Fibroblast of peridontal ligament (primary cell): ENCODE measurements around the gene ANO1.

Source experiments
- DNase-seq: peaks from one replicate; pipeline ENCODE4 v3.0.0-alpha.2; 2010; ENCODE audit errors: extremely low read depth

ANO1 gene

DNA sequence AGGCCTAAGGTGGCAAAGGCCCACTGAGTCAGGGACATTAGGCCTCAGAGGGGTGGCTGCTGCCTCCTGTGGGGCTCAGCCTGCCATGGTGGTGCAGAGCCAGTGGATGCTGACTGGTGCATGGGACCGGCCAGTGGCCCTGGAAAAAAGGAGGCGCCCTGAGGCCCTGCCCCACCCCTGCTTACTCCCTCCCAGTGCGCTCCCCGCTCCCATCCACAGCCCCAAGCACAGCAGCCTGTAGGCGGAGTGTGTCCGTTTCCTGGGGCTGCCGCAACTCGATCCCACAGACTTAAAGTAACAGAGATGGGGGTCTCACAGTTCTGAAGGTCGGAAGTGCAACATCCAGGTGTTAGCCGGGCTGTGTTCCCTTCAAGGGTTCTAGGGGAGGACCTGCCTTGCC is 86.6 kb downstream of the ANO1 start:
- DNase-seq: no peak

GRCh38 chr11:70167120-70167519 is 89.0 kb downstream of the ANO1 start:
- no peak for DNase-seq

GRCh38 chr11:70167723-70168404 is 89.7 kb downstream of the ANO1 start:
- no peak for DNase-seq

DNA sequence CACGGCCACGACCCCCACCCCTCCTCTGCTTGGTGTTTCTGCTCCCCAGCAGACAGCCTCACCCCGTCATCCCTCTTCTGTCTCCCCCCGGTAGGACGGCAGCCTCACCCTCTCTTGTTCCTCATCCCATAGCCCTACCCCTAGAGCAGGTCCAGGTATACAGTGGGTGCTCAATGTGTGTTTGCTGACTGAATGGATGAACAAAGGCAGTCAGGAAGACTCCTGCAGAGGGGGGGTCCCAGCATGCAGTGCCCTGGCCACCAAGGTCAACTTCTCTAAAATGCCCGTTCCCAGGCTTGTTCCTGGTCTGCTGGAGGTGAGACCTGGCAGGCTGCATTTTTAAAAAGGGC is 90.3 kb downstream of the ANO1 start:
- DNase-seq: no peak

- DNase-seq: no peak
Observed at GRCh38 chr11:70169127-70169526, 91.0 kb downstream of the ANO1 start.

DNA sequence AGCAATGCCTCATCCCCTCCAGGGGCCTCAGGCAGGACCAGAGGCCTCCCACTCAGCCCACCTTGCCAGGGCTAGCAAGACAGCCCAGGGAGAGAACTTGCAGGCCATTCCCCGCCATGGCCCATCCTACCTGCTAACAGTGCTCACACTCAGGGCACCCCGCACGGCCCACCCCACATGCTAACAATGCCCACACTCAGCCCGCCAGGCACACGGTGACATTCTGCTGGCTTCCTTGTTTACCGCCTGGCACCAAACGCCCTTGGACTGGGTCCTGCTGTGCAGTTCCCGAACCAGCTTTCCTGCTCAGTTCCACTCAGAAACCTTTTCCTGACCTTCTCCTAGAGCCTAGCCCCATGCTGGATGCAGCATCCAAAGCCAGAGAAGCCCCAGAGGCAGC is 91.5 kb downstream of the ANO1 start:
- no peak for DNase-seq

- DNase-seq: no peak
Observed at GRCh38 chr11:70170596-70171210, 92.6 kb downstream of the ANO1 start.

- no peak for DNase-seq
Observed at GRCh38 chr11:70173018-70173417, 94.9 kb downstream of the ANO1 start.

- no peak for DNase-seq
Observed at GRCh38 chr11:70174547-70175235, 96.6 kb downstream of the ANO1 start.

DNA sequence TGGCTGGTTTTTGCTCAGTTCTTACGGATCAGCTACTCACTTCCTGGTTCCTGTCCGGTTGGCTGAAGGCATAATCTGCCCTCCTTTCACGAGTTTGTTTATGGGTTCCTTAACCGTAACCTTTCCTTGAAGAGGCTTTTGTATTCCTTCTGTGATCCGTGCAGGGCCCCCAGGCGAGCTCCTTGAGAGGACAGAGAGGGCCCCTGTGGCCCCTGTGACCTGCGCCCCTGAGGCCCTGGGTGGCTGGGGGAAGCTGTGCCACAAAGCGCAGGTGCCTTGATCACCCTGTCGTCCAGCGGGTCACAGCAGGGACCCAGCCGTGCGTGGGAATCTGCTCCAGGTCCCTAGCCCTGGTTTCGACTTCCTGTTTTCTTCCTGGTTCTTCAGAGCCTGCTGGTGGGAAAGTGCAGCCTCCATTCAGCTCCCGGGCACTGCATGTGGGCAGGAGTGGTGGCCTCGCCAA is 97.2 kb downstream of the ANO1 start:
- no peak for DNase-seq

DNA sequence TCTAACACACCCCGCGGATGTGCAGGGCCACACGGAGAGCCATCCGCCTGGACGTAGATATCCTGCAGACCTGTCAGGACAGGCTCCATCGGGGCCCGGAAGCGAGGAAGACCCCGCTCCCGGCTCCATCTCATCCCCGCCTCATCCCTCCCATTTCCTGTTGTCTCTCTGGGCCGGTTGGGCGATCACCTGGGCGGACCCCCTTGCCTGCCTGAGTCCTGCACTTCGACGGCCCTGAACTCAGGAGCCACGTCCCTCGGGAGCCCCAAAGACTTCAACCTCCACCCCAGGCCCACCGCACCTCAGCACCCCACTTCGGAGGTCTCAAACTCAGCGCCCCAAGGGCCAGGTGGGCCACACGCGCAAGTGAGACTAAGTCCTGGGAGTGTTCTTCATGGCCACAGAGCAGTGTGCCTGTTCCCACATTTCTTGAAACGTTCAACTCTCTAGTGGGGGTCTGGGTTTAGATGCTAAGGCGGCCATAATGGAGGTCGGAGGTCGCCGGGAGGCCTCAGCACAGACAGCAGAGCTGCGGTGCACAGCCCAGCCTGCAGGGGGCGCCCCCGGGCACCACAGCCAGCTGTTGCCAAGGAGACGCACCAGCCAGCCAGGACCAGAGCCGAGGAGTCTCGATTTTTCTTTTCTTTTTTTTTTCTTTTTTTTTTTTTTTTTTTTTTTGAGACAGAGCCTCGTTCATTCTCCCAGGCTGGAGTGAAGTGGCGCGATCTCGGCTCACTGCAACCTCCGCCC is 99.0 kb downstream of the ANO1 start:
- DNase-seq: no peak

DNA sequence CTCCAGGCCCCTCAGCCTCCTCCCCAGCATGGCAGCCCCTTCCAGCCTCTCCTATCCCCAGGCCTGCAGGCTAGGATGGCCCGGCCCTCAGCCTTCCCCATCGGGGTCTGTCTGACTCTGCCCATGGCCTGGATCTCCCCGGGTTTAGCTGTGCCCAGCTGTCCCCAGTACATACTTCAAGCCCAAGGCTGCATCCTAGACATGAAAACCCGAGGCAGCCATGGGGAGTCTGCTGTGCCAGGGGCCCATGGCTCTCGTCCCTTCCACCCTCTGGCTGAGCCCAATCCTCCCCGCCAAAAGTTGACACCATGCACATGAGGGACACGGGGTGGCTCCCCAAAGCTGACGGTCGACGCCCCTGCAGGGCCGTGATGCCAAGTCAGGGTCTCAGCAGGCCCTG is 102.8 kb downstream of the ANO1 start:
- DNase-seq: no peak

DNA sequence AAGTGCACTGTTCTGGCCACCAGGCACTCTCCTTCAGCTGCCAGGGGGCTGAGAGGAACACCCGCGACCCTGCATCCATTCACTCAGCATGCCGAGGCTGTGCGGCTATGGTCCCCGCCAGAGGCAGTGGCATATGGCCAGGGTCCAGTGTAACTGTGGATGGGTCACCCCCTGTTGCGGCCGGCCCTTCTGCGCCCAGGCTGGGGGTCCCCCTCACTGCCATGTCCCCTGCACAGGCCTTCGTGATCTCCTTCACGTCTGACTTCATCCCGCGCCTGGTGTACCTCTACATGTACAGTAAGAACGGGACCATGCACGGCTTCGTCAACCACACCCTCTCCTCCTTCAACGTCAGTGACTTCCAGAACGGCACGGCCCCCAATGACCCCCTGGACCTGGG is 104.1 kb downstream of the ANO1 start:
- no peak for DNase-seq

DNA sequence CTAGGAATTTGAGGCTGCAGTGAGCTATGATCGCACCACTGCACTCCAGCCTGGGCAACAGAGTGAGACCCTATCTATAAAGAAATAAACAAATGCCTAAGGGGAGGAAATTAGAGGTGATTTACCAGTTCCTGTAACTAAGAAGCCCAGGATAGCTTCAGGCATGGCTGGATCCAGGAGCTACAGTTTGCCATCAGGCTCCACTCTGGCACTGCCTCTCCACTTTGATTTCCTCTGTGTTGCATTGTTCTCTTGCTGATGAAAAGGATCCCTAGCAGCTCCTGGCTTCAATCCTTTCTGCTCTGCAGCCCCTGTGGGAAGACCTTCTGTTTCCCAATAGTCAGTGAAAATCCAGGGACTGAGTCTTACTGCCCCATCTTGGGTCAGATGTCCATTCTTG is 104.9 kb downstream of the ANO1 start:
- DNase-seq: no peak

- no peak for DNase-seq
Observed at GRCh38 chr11:70183483-70184176, 105.5 kb downstream of the ANO1 start.

GRCh38 chr11:70184396-70184795 is 106.3 kb downstream of the ANO1 start:
- no peak for DNase-seq

DNA sequence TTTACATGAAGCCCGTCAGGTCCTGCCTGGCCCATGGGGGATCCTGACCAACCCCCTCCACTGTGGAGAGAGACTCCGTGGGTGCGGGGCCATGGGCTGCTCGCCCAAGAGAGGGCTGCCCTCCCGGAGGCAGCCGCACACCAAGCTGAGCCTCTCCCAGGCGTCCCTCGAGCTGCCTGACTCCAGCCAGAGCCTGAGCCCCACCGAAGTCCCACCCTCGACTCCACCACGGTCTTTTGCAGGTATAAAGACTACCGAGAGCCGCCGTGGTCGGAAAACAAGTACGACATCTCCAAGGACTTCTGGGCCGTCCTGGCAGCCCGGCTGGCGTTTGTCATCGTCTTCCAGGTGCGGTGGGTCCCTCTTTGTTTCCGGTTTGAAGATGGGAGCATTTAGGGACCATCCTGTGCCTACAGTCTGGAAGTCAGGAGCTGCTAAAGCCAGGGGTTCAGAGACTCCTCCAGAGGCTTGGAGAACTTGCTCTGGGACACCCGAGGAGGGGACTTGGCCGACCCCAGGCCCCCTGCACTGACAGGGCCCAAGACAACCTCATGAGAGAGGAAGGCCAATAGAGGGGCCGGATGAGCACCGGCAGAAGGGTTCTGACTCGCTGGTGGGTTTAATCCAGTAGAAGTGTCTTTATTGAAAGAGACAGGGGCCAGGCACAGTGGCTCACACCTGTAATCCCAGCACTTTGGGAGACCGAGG is 107.4 kb downstream of the ANO1 start:
- DNase-seq: no peak

DNA sequence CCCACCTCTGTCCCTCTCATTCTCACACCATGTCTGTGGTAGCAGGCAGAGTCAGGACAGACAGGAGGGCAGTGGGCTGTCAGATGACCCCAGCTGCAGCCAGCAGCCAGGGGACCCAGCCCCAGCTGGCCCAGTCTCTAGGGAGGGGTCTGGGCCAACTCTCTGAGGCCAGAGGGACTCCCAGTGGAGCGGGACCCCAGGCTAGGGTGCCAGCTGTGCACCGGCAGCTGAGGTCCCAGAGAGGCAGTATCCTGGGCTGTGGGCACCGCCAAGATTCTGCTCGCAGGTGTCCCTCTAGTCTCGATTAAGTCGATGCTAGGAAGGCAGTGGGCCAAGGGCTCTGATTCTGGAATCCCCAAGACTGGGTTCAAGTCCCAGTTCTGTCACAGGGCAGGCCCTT is 108.3 kb downstream of the ANO1 start:
- no peak for DNase-seq

- DNase-seq: no peak
Observed at GRCh38 chr11:70186936-70187335, 108.8 kb downstream of the ANO1 start.

DNA sequence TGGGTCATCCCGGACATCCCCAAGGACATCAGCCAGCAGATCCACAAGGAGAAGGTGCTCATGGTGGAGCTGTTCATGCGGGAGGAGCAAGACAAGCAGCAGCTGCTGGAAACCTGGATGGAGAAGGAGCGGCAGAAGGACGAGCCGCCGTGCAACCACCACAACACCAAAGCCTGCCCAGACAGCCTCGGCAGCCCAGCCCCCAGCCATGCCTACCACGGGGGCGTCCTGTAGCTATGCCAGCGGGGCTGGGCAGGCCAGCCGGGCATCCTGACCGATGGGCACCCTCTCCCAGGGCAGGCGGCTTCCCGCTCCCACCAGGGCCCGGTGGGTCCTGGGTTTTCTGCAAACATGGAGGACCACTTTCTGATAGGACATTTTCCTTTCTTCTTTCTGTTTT is 109.7 kb downstream of the ANO1 start:
- no peak for DNase-seq

DNA sequence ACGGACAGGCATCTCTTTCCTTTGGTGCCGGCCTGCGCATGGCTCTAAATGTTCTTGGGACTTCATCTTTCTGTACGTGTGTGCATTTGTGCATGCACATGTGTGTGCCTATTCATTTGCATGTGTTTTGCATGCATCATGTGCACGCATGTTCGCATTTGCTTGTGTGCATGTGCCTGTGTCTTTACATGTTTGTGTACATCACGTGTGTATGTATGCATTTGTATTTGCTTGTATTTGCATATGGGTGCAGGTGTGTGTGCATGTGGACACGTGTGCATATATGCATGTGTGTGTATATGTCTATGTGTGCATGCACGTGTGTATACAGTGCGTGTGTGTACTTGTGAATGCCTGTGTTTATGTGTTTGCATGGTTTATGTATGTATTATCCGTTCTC is 111.5 kb downstream of the ANO1 start:
- DNase-seq: no peak
